Limb (tissue), 2 donors: ENCODE results near the gene GARNL3.

Experiments
- DNase-seq, 2 donors: peaks; one replicate each; pipeline ENCODE4 v3.0.0-alpha.2; 2016; ENCODE audit errors: extremely low spot score in 2 of 2

The GARNL3 gene

GRCh38 chr9:127430415-127430814 is 165.8 kb downstream of the GARNL3 start:
- DNase-seq: no peak

- DNase-seq: no peak
Observed at GRCh38 chr9:127437497-127438264, 173.1 kb downstream of the GARNL3 start.

GRCh38 chr9:127438394-127438793 is 173.8 kb downstream of the GARNL3 start:
- no peak for DNase-seq
